ENCODE data around the gene UNC45B. TPM values are rescaled to one million over a fixed set of nuclear protein-coding genes. Genes with fewer than 3 reads are reported as not detected.

Gene UNC45B
- total and polyA plus RNA-seq, 2 experiments from 2014 or later, result not detected

DNA sequence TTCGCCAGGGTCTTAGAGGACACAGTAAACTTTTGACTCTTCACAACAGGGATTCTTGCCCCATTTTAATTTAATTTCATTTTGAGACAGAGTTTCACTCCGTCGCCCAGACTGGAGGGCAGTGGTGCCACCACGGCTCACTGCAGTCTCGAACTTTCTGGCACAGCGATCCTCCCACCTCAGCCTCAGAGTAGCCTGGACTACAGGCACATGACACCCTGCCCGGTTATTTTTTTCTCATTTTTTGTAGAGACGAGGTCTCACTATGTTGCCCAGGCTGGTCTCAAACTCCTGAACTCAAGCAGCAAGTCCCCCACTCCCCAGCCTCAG is 5.2 kb upstream of the UNC45B start:
- Histone ChIP-seq H4K20me1 (ENCODE audit: insufficient read depth) (no peaks in the 10 kb centered on the region), H3K27ac (no peak overlapping the region), H2AFZ (peak overlapping the region; percentile 95; the same call in 1 of the 2 replicates), H3K27me3 (replicated peaks; ENCODE audit: insufficient read depth) (no peaks in the 10 kb centered on the region), H3K9ac (no peak overlapping the region), H3K4me3 (peak overlapping the region; percentile 95), H3K36me3 (ENCODE audit: low read depth) (no peaks in the 10 kb centered on the region; the same call in 1 of the 2 replicates), H3K9me2 (ENCODE audit: insufficient read depth) (no peaks in the 10 kb centered on the region), H3F3A (ENCODE audit: insufficient read depth) (no peaks in the 10 kb centered on the region), H3K4me1 (ENCODE audit: insufficient read depth) (peaks cover 4% of the 10 kb centered on the region; the same call in 1 of the 2 replicates), H3K9me3 (ENCODE audit: low read depth) (no peaks in the 10 kb centered on the region), H3K79me2 (ENCODE audit: insufficient read depth) (peaks cover 29% of the 10 kb centered on the region), H3K4me2 (ENCODE audit: unreplicated experiment) (no peak overlapping the region)
- TF ChIP-seq EZH2phosphoT487 (IDR thresholded peaks at IDR 0.05; ENCODE audit: insufficient read depth, low read depth), result no peak
- TF ChIP-seq EZH2 (IDR thresholded peaks at IDR 0.05; ENCODE audit: insufficient read depth, poor library complexity, severe bottlenecking), result no peak
- in situ Hi-C loops (cut with MboI), result no loop called here
- WGBS, 2 experiments (ENCODE audit: low coverage in 1 of 2, low lambda C conversion rate in 2 of 2, missing lambda C conversion rate in 2 of 2), result 51 to 61% methylated on average over 8 of the region's 8 CpGs
- DNase-seq, result no peak

DNA sequence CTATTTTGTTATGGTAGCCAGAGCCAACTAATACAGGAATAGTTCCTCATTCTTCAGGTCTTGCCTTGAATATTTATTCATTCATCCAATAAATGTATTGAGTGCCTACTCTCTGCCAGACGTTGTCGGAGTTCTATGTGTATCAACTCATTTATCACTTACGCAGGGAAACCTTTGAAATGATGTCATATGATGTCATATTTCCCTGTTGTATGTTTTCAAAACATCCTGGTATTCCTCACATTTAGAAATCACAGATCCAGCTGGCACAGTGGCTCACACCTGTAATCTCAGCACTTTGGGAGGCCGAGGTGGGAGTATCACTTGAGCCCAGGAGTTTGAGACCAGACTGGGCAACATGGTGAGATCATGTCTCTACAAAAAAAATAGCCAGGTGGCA is 2.8 kb upstream of the UNC45B start:
- no peaks in the 10 kb centered on the region for H3K9me3 ChIP-seq (ENCODE audit: low read depth)
- TF ChIP-seq EZH2 (IDR thresholded peaks at IDR 0.05; ENCODE audit: insufficient read depth, poor library complexity, severe bottlenecking) (no peak), EZH2phosphoT487 (IDR thresholded peaks at IDR 0.05; ENCODE audit: insufficient read depth, low read depth) (no peak)
- peaks cover 22% of the 10 kb centered on the region for H3K79me2 ChIP-seq (ENCODE audit: insufficient read depth)
- H3F3A ChIP-seq (ENCODE audit: insufficient read depth), result no peaks in the 10 kb centered on the region
- no peak overlapping the region for H2AFZ ChIP-seq
- no peak for DNase-seq
- no peak overlapping the region for H3K4me2 ChIP-seq (ENCODE audit: unreplicated experiment)
- H3K4me3 ChIP-seq, result no peak overlapping the region
- WGBS, 2 experiments (ENCODE audit: low coverage in 1 of 2, low lambda C conversion rate in 2 of 2, missing lambda C conversion rate in 2 of 2), result 56 to 67% methylated on average over 4 of the region's 4 CpGs
- H3K27me3 ChIP-seq (replicated peaks; ENCODE audit: insufficient read depth), result no peaks in the 10 kb centered on the region; the same call in 1 of the 2 replicates
- no peaks in the 10 kb centered on the region for H4K20me1 ChIP-seq (ENCODE audit: insufficient read depth)
- H3K36me3 ChIP-seq (ENCODE audit: low read depth), result no peaks in the 10 kb centered on the region
- in situ Hi-C loops (cut with MboI), result no loop called here
- H3K9ac ChIP-seq, result no peak overlapping the region
- no peaks in the 10 kb centered on the region for H3K9me2 ChIP-seq (ENCODE audit: insufficient read depth)
- peaks cover 4% of the 10 kb centered on the region; the same call in 1 of the 2 replicates for H3K4me1 ChIP-seq (ENCODE audit: insufficient read depth)
- no peak overlapping the region for H3K27ac ChIP-seq

DNA sequence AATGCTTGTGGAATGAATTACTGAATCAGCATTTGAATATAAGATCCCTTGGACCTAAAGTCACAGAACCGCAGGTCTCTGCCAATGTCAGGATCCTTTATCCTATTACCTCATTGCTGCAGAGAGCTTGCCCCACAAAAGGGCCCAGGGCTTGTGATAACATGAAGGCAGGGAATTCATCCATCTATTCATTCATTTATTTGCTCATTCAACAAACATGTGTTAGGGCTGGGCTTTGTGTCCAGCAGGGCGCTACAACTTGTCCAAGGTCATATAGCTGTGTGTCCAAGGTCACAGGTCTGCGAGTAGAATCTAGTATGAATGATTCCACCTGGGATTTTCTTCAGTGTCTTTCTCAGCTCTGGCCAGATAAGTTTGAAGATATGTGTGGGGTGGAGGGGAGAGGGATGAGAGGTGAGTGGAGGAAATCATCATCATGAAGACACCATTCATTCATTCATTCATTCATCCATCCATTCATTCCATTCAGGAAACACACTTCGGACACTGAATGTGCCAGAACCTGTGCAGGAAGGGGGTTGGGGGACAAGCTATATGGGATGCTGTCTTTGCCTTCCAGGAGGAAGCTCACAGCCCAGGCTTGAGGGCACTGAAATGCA is 1.3 kb upstream of the UNC45B start:
- Histone ChIP-seq H3K4me1 (ENCODE audit: insufficient read depth) (no peaks in the 10 kb centered on the region), H3K4me2 (ENCODE audit: unreplicated experiment) (no peak overlapping the region), H3F3A (ENCODE audit: insufficient read depth) (no peaks in the 10 kb centered on the region), H3K36me3 (ENCODE audit: low read depth) (no peaks in the 10 kb centered on the region), H2AFZ (no peak overlapping the region), H4K20me1 (ENCODE audit: insufficient read depth) (no peaks in the 10 kb centered on the region), H3K27ac (no peak overlapping the region), H3K9ac (no peak overlapping the region), H3K27me3 (replicated peaks; ENCODE audit: insufficient read depth) (no peaks in the 10 kb centered on the region; the same call in 1 of the 2 replicates), H3K4me3 (no peak overlapping the region), H3K79me2 (ENCODE audit: insufficient read depth) (peaks cover 7% of the 10 kb centered on the region), H3K9me3 (ENCODE audit: low read depth) (no peaks in the 10 kb centered on the region), H3K9me2 (ENCODE audit: insufficient read depth) (no peaks in the 10 kb centered on the region)
- TF ChIP-seq EZH2phosphoT487 (IDR thresholded peaks at IDR 0.05; ENCODE audit: insufficient read depth, low read depth), result no peak
- no peak for TF ChIP-seq EZH2 (IDR thresholded peaks at IDR 0.05; ENCODE audit: insufficient read depth, poor library complexity, severe bottlenecking)
- DNase-seq, result no peak
- WGBS, 2 experiments (ENCODE audit: low coverage in 1 of 2, low lambda C conversion rate in 2 of 2, missing lambda C conversion rate in 2 of 2), result 61 to 62% methylated on average over 4 of the region's 4 CpGs
- in situ Hi-C loops (cut with MboI), result no loop called here

DNA sequence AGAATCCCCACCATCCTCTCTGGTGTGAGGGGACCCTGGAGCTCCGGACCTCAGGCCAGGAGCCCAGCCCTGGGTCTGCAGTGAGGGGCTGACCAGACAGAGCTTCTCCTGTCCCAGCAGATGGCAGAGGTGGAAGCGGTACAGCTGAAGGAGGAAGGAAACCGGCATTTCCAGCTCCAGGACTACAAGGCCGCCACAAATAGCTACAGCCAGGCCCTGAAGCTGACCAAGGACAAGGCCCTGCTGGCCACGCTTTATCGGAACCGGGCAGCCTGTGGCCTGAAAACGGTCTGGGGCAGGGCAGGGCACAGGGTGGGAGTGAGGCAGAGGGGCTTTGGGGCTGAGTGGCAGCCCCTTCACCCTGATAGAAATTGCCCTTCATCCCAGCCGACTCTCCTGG is 527 bp downstream of the UNC45B start:
- Histone ChIP-seq H3K36me3 (ENCODE audit: low read depth) (no peaks in the 10 kb centered on the region), H3K79me2 (ENCODE audit: insufficient read depth) (no peaks in the 10 kb centered on the region), H3K9me3 (ENCODE audit: low read depth) (no peaks in the 10 kb centered on the region), H4K20me1 (ENCODE audit: insufficient read depth) (no peaks in the 10 kb centered on the region), H3K27ac (no peak overlapping the region), H3F3A (ENCODE audit: insufficient read depth) (no peaks in the 10 kb centered on the region), H3K4me2 (ENCODE audit: unreplicated experiment) (no peak overlapping the region), H3K4me1 (ENCODE audit: insufficient read depth) (no peaks in the 10 kb centered on the region), H3K4me3 (no peak overlapping the region), H3K9ac (no peak overlapping the region), H3K27me3 (replicated peaks; ENCODE audit: insufficient read depth) (no peaks in the 10 kb centered on the region; the same call in none of the 2 replicates), H2AFZ (no peak overlapping the region), H3K9me2 (ENCODE audit: insufficient read depth) (no peaks in the 10 kb centered on the region)
- no peak for TF ChIP-seq EZH2 (IDR thresholded peaks at IDR 0.05; ENCODE audit: insufficient read depth, poor library complexity, severe bottlenecking)
- TF ChIP-seq EZH2phosphoT487 (IDR thresholded peaks at IDR 0.05; ENCODE audit: insufficient read depth, low read depth), result no peak
- WGBS, 2 experiments (ENCODE audit: low coverage in 1 of 2, low lambda C conversion rate in 2 of 2, missing lambda C conversion rate in 2 of 2), result 69 to 73% methylated on average over 7 to 9 of the region's 9 CpGs
- in situ Hi-C loops (cut with MboI), result no loop called here
- no peak for DNase-seq

Measured in GM23248 (cell line).